CD1c-positive myeloid dendritic cell (primary cell): Measurements from ENCODE around the gene PIGB.
"Not testable (repeated sequence)": the region's sequence is repeated elsewhere in the genome, so short reads cannot be mapped to it uniquely, and the experiment has no call there.

Source experiments
- DNase-seq: peaks from one replicate; pipeline ENCODE4 v3.0.0-alpha.2; 2016; ENCODE audit errors: extremely low spot score

Gene PIGB

DNA sequence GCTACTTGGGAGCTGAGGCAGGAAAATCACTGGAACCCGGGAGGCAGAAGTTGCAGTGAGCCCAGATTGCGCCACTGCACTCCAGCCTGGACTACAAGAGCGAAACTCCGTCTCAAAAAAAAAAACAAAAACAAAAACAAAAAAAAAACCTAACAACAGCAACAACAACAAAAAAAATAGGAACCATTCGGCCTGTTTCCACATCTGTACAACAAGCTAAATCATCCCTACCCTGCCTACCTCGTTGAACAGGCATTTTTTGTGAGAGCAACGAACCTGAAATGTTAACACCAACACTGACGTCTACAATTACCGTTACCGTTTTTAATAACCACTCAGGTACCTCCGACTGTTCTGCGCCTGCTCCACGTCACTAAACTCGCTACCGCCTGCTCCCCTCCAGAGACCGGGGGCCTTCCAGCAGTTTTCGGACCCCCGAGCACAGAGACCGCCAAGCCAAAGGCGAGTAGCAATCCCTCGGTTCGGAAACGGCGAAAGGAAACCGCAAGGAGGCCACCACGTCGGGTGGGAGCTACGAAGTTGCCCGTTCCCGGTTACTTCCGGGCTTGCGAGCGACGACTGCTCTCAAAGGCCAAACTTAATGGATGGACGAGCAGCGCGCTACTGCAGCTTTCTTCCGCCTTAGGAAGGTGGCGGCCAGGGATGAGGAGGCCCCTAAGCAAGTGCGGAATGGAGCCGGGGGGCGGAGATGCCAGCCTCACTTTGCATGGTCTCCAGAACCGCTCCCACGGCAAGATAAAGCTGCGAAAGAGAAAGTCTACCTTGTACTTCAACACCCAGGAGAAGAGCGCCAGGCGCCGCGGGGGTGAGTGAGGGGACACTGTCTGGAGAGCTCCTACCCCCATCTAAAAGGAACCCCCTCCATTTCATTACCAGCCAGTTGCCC is at the start of gene PIGB, which contains the start of gene PIGBOS1:
TSS of gene PIGB (plus strand) at position 635 of the 907 bp plus-strand sequence. CDS start at position 664, 29 bp downstream.
TSS of gene PIGBOS1 (minus strand) at position 536 of the 907 bp plus-strand sequence. CDS start 1,331 bp downstream, outside the sequence.
- DNase-seq = peak; percentile 87

DNA sequence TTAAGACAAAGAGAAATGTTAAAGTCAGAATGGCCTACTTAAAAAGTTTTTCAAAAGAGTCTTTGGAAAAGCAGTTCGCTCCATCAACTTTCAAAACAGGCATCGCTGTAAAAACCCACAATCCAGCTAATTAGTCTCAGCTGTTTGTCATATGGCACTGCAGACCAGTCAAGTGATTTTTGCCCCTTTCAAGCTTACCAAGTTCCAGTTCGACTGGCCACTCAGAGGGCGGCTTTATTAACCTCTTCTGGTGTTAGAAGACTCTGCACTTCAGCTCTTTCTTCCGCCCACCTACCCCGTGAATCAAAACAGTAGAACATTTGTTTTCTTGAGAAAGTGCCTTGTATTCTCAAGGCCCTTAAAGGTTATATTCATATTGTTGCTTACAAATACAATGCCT is 48.7 kb upstream of the PIGB start:
- no peak for DNase-seq

DNA sequence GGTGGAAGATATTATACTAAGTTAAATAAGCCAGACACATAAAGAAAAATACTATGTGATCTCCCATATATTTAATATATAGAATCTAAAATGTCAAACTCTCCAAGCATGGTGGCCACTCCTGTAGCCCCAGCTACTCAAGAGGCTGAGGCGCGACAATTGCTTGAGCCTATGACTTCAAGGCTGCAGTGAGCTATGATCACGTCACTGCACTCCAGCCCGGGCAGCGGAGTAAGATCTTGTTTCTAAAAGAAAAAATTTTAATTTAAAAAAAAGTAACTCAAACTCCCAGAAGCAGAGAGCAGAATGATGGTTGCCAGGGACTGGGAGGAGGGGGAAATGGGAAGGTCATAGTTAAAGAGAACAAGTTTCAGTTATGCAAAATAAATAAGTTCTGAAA is 42.7 kb upstream of the PIGB start:
- DNase-seq = no peak

DNA sequence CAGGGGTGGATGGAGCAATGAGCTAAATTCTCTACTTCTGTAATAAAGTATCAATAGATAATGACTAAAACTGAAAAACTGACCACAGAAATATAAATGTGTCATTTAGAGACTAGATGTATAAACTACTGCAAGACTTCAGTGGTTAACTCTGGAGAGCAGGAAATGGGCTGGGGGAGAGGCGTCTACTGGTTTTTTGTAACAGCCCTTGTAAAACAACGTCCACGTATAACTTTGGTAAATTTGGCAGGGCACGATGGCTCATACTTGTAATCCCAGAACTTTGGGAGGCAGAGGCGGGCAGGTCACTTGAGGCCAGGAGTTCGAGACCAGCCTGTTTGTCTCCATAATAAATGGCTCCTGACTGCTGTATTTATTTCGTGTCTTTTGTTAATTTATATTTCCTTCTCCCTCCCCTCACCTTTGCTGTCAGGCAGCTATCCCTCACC is 41.9 kb upstream of the PIGB start:
- DNase-seq = peak; percentile 45

DNA sequence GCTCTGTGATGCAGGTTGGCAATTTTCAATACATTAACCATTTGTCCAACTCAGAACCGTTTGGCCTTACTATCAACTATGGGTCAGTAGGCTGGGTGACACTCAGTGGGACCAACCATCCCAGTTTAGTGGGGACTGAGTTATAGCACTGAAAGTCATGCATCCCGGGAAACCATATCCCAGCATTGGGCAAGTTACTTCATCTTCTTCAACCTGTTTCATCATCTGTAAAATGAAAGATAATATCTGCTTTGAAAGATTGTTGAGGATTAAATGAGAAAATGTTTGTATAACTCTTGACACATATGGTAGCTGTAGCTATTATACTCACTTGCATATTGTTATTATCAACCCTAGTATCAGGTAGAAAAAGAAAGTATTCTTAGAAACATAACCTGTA is 41.3 kb upstream of the PIGB start:
- DNase-seq = no peak

DNA sequence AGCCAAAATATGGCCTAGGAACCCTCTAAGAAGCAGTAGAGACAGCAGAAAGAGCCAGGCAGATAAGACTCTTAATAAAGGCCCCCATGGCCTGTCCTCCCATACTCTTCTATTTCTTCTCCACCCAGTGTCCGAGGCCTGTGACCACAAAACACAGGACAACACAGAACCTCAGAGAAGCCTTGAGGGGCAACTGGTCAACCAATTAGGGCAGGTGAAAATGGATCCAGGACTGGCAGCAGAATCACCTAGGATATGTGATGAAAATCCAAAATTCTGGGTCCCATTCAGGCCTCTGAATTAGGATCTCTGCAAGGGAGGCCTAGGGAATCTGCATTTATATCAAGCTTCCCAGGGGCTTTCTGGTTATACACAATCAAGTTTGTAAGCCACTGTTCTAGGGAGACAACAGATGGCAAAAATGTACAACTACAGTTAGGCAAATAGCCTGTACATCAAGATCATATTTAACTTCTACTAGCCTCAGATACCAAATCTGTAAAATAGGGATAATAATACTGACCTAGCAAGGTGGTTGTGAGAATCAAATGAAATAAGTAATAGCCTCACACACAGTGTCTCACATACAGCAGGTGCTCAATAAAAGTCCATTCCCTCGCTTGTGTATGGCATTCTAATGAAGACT is 39.8 kb upstream of the PIGB start:
- DNase-seq = no peak

DNA sequence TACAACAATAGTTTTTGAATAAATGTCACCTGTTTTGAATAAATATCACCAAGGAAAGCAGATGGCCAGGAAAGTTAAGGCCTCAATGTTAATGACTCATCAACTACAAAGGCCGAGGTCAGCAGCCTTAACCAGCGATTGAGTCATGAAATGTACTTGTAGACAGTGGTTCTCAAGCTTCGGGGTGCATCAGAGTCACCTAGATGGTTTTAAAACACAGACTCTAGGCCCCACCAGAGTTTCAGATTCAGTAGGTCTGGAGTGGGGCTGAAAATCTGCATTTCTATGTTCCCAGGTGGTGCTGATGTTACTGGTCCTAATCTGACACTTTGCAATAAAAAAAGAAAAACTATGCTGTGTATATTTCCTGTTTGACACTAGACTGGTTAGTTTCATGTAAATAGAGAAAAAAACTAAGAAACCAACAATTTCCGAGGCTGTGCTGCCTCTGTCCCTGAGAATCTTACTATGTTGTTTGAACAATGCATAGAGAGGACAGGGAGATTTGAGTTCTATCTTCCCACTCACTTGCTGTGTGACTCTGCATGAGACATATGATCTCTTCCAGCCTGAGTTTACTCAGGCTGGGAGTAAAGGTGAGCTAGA is 39.2 kb upstream of the PIGB start:
- DNase-seq = peak; percentile 51

DNA sequence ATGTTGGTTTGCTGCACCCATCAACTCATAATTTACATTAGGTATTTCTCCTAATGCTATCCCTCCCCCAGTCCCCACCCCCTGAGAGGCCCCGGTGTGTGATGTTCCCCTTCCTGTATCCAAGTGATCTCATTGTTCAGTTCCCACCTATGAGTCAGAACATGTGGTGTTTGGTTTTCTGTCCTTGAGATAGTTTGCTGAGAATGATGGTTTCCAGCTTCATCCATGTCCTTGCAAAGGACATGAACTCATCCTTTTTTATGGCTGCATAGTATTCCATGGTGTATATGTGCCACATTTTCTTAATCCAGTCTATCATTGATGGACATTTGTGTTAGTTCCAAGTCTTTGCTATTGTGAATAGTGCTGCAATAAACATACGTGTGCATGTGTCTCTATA is 38.4 kb upstream of the PIGB start:
- DNase-seq = not testable (repeated sequence)

DNA sequence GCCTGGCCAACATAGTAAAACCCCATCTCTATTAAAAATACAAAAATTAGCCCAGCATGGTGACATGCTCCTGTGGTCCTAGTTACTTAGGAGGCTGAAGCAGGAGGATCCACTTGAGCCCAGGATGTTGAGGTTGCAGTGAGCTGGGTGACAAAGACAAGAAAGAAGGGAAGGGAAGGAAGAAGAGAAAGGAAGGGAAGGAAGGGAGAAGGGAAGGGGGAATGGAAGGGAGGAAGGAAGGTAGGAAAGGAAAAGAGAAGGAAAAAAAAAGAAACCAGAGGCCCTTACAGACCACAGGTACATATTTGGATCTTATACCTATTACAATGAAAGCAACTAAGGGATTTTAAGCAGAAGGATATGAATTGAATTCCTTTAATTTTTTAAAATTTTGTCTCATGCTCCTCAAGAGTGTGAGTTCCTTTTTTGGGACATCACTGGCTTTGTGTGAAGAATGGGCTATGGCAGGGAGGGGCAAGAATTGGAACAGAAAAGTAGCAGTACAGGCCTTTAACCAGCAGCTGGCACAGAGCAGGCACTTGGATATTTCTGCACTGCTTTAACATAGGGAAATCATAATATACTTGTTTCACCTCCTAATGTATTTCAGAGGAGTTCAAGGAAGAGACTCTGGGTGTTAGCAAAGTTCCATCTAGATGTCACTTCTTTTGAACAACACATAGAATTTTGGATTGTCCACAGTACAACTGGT is 37.3 kb upstream of the PIGB start:
- no peak for DNase-seq

DNA sequence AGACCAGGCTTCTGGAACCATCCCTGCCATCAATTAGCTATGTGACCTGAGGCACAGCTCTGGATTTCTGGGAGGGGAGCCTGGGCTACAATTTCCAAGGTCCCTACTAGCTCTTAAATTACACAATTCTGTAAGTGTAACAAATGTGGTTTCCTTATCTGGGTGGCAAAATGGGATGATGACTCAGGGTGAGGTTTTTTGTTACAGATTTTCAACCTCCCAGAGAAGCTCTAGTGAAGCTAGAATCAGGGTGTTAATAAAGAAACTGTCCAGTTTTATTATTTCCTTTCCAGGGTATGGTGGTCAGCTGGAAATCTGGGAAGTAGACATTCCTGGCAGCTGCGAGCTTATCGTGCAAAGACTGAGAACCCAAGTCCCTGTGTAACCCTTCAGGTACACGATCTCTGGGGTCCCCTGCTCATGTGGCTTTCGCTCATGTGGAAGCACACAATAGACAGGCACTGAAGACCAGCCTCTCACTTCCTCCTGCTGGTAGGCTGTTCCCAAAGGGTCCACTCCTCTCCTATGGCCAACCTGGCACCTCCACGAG is 36.7 kb upstream of the PIGB start:
- DNase-seq = peak; percentile 51

DNA sequence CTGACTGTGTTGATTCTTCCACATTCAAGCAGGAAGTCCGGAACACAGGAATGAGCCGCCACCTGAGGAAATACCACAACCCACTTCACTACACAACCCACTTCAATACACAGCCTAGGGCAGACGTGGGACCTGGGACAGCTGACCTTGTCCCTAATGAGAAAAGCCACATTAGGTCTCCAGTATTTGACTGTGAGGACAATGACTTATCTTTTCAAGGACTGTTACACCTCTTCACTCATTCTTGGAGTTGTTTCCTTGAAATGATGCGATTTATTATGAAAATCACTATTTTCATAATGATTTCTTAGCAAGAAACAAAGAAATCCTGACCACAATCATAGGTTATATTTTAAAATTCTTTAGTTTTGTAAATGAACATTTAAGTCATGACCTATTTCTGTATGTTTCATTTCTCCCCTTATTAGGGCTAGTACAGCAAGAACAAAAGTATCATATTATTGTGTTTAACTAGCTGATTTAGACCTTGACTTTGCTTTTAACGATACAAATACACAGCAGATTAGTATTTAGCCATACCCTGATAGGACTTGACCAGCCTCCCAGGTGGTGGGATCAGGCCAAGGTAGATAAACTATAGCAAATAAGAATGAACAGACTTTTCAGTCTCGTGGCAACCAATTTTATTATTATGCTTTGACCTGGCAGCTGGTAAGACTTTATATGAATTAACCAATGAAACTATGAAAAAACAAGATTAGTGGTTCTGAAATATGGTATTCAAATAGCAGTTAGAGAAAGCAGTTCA is 35.5 kb upstream of the PIGB start:
- DNase-seq = no peak

DNA sequence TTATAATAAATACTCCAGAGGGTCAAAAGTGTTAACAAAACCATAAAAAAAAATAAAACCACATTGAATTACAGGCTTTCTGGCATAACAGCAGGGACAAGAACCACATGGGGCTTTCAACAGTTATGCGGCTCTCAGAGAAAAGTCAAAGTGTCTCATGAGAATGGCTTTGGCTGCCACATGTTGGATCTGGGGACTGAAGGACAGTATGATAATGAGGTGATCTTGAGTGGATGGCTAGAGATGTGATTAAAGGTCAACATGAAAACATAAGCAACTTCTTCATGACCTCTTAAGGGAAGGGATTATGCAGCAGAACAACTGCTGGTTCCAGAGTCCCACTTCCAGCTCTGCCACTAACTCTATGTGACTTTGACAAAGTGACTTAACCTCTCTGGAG is 34.6 kb upstream of the PIGB start:
- DNase-seq = no peak

DNA sequence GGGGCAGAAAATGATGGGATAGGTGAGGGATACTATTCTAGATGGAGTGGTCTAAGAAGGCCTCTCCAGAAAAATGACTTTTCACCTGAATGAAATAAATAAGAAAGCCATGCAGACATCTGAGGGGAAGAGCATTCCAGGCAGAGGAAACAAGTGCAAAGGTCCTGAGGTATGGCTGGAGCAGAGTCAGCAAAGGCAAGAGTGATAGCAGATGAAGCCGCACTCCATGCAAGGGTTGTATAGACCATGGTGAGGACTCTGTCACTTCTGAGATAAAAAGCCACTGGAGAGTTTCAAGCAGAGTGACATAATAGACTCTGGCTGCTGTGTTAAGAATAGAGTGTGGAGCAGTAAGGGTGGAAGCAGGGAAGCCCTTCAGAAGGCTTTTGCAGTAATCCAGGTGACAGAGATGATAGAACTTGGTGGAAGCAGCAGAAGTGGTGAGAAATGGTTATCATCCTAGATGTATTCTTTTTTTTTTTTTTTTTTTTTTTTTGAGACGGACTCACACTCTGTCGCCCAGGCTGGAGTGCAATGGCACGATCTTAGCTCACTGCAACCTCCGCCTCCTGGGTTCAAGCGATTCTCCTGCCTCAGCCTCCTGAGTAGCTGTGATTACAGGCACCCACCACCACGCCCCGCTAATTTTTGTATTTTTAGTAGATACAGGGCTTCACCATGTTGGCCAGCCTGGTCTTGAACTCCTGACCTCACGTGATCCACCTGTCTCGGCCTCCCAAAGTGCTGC is 32.4 kb upstream of the PIGB start:
- DNase-seq = not testable (repeated sequence)

DNA sequence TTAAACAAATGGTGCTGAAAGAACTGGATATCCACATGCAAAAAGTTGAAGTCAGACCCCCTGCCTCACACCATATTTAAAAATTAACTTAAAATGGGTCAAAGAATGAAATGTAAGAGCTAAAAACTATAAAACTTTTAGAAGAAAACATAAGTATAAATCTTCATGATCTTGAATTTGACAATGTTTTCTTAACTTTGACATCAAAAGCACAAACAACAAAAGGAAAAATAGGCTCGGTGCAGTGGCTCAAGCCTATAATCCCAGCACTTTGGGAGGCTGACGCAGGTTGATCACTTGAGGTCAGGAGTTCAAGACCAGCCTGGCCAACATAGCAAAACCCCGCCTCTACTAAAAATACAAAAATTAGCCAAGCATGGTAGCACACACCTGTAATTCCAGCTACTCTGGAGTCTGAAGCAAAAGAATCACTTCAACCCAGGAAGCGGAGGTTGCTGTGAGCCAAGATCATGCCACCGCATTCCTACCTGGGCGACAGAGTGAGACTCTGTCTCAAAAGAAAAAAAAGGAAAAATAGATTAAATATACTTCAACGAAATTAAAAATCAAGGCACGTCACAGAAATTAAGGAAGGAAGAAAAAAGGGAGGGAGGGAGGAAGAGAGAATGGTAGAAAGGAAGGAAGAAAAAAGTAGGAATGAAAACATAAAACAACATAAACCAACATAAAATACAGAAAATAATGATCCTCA is 30.9 kb upstream of the PIGB start:
- DNase-seq = no peak

DNA sequence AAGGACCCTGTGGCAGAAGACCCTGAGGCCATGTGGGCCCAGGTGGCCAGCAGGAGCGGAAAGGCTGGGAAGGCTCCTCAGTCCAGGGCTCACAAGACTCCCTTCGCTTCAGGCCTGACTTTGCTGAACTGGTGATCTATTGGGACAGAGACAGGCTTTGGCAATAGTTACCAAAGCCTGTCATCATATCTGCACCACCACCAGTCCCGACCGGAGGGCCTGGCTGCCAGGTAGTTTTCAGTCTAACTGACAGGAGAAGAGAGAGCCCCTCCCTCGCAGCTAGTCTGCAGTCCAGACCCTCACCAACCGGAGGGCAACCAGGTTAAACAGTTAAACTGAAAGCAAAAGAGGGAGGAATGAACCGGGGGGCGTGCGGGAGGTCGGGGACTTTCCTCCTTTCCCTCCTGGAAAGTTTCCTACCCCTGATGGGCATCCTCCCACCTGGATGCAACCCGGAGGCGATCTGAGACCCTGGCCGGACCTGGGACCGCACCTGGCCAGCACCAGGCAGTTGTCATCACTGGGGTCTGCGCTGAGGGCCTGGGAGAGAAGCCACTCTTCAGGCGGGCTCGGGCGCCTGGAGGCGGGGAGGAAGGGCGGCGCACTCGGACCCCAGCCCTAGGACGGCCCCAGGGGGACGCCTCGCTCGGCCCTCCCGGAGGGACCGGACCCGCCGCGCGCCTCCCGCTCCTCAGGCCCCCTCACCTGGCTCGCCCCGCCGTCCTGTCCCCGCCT is 29.8 kb upstream of the PIGB start:
- DNase-seq = peak; percentile 55

DNA sequence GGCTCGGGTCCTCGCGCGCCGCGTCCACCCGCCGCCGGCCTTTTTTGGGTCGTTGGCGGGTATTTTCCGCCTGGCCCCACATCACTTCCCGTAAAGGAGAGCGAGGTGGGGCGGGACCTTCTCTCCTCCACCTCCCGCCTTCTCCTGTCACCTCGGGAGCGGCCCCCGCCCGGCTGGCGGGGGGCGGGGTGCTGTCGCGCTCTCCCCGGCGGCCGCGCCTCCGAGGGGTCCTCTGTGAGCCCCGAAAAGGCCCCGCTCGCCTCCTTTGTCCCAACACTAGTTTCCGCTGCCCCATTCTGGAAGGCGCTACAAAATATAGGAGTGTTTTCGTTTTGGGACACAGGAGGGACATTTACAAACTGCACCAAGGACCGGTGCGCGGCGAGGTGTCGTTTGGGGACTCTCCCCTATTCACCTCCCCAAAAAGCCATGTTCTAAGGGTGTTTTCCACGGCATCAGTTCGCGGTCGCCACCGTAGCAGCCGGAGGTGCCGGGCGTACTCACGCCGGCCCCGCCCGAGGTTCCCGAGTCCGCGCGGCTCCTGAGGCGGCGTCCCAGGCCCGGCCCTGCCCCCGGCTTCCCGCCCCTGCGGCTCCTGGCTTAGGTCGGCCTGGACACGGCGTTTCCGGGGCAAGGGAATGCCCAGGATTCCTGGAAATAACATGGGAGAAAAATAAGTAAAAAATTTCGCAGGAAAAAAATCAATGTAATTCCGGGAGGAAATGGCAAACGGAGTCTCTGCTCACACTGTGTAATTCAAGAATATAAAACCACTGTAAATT is 29.1 kb upstream of the PIGB start, which contains the start of gene RAB27A:
TSS of gene RAB27A (minus strand) at position 68 of the 782 bp plus-strand sequence. CDS start 54,879 bp downstream, outside the sequence.
- DNase-seq = peak; percentile 76

DNA sequence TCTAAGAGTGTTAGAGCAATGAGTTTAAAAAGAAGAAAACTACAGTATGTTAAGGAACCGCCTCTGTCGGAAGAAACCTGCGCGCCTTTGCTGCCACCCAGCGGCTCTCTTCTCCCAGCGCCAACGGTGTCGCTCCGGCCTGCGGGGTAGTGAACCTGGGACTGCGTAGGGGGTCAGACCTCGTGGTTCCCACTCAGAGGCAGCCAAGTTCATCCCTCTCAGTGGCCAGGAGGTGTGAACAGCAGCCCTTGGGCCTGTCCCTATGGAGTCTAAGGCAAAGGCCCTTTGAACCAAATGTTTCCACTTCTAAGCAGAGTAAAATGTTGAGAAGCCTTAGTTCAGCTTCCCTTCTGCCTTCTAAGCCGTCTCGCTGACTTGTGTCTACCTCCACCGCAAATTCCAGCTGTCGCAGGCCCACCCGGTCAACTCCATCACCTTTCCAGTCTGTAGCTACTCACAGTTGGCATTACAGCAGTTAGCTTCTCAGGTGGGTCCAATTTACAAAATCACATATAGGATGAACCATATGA is 28.4 kb upstream of the PIGB start:
- peak; percentile 93 for DNase-seq
